ENCODE measurements around the gene PLEKHD1. TPM values are rescaled to one million over a fixed set of nuclear protein-coding genes. Genes with fewer than 3 reads are reported as not detected.

The PLEKHD1 gene
- total and polyA plus RNA-seq, 2 of the 8 experiments (the other 6 are each of a cell fraction or from before 2014, with no cell fraction given): 0.24 to 0.48 TPM

GRCh38 chr14:69535230-69535848 is 50.8 kb downstream of the PLEKHD1 start:
- Histone ChIP-seq H4K20me1 (replicated peaks in 1 of 2; ENCODE audit: control insufficient read depth in 1 of 2, insufficient read depth in 2 of 2, low read length in 2 of 2) (no peaks in the 10 kb centered on the region), H3K79me1 (ENCODE audit: low read depth, low read length) (no peaks in the 10 kb centered on the region), H3K79me2 (ENCODE audit: control insufficient read depth in 1 of 2, insufficient read depth in 2 of 2, low read length in 2 of 2) (no peaks in the 10 kb centered on the region), H2BK20ac (ENCODE audit: low read length) (no peak overlapping the region), H2BK120ac (replicated peaks; ENCODE audit: low read depth, low read length) (no peak overlapping the region), H4K91ac (replicated peaks; ENCODE audit: insufficient read length, low read length) (no peak overlapping the region), H3K23me2 (ENCODE audit: low read depth, low read length) (no peaks in the 10 kb centered on the region), H3K4ac (replicated peaks; ENCODE audit: insufficient read length, low read depth, low read length) (no peak overlapping the region), H3K9me3 (ENCODE audit: insufficient read depth in 2 of 2, low read depth in 1 of 2, low read length in 1 of 2) (no peaks in the 10 kb centered on the region), H3K23ac (ENCODE audit: insufficient read length) (no peak overlapping the region), H3K9ac (replicated peaks in 1 of 4; ENCODE audit: extremely low read depth in 1 of 4, low read depth in 3 of 4, low read length in 3 of 4) (no peak overlapping the region), H4K8ac (ENCODE audit: extremely low read depth, insufficient read depth, low read length) (no peak overlapping the region), H3K4me3 (ENCODE audit: extremely low read depth in 1 of 4, insufficient read depth in 2 of 4, low read depth in 3 of 4, low read length in 4 of 4) (no peak overlapping the region), H3K27me3 (replicated peaks in 1 of 4; ENCODE audit: control insufficient read depth in 3 of 4, extremely low read depth in 1 of 4, insufficient read depth in 3 of 4, low read length in 3 of 4) (no peaks in the 10 kb centered on the region), H2BK5ac (ENCODE audit: low read depth, low read length) (no peak overlapping the region), H4K5ac (ENCODE audit: insufficient read length, low read depth, low read length) (no peak overlapping the region), H3K18ac (ENCODE audit: extremely low read depth, low read length) (no peak overlapping the region), H3K56ac (replicated peaks; ENCODE audit: insufficient read length, low read depth, low read length) (no peak overlapping the region), H3K4me1 (replicated peaks in 1 of 4; ENCODE audit: control insufficient read depth in 3 of 4, insufficient read depth in 4 of 4, low read length in 3 of 4) (no peaks in the 10 kb centered on the region), H3K27ac (ENCODE audit: low read depth, low read length) (no peak overlapping the region), H3K14ac (ENCODE audit: insufficient read length) (no peak overlapping the region), H3K36me3 (ENCODE audit: control insufficient read depth in 2 of 4, insufficient read depth in 4 of 4, low read length in 3 of 4) (no peaks in the 10 kb centered on the region), H3K4me2 (ENCODE audit: insufficient read depth in 1 of 2, low read depth in 2 of 2, low read length in 2 of 2) (no peak overlapping the region), H2AK5ac (ENCODE audit: low read depth, low read length) (no peak overlapping the region), H2BK12ac (ENCODE audit: low read depth, low read length) (no peak overlapping the region), H2BK15ac (ENCODE audit: low read length) (no peak overlapping the region), H2AFZ (ENCODE audit: low read length) (no peak overlapping the region)
- FAIRE-seq (peak; percentile 98), DNase-seq (ENCODE audit: low read depth in 1 of 2, low spot score in 2 of 2) (peak in 1 of 2 experiments; percentile 71)
- ChIA-PET POLR2A (ENCODE audit: partially characterized antibody) (interaction anchor here (1.0 to 1.4 kb wide), 2 partner anchors 10 to 13 kb away, joined by 4 read pairs; no protein-coding TSS in a partner anchor), CTCF (ENCODE audit: partially characterized antibody) (interaction anchor here (0.7 to 7.1 kb wide), 26 partner anchors 8 to 247 kb away, joined by 3 to 79 read pairs (median 5); partner anchors contain the start of gene CCDC177)
- WGBS, 2 experiments (ENCODE audit: extremely low coverage in 1 of 2, insufficient coverage in 1 of 2, insufficient read length in 1 of 2, insufficient replicate concordance in 2 of 2, low coverage in 1 of 2, low lambda C conversion rate in 2 of 2, missing lambda C conversion rate in 1 of 2): 8% methylated on average over 4 of the region's 4 CpGs; no CpG with 5 or more reads in 1 of the 2 experiments
- TF ChIP-seq CHD2 (IDR thresholded peaks at IDR 0.05; ENCODE audit: low read length) (no peak), RAD21 (IDR thresholded peaks at IDR 0.05 in 1 of 2, conservative IDR thresholded peaks at IDR 0.05 in 1 of 2; ENCODE audit: low read depth in 2 of 2, low read length in 2 of 2) (peak; percentile 83 to 85), ASH2L (IDR thresholded peaks at IDR 0.05; ENCODE audit: low read length) (no peak), CTBP2 (IDR thresholded peaks at IDR 0.05; ENCODE audit: borderline replicate concordance, insufficient read depth, insufficient read length, low read length) (no peak), POLR2AphosphoS5 (IDR thresholded peaks at IDR 0.05; ENCODE audit: low read depth, low read length) (no peak), SIN3A (conservative IDR thresholded peaks at IDR 0.05 in 1 of 2, IDR thresholded peaks at IDR 0.05 in 1 of 2; ENCODE audit: low read depth in 1 of 2, low read length in 2 of 2) (no peak), SAP30 (IDR thresholded peaks at IDR 0.05; ENCODE audit: insufficient read depth, insufficient replicate concordance, low read length) (no peak), CREB1 (IDR thresholded peaks at IDR 0.05) (no peak), EGR1 (IDR thresholded peaks at IDR 0.05; ENCODE audit: borderline replicate concordance, low read depth, low read length) (0 out of 2 replicates have a peak, but pooled peaks have one; percentile 39)
- TF ChIP-seq, protein P1, sequence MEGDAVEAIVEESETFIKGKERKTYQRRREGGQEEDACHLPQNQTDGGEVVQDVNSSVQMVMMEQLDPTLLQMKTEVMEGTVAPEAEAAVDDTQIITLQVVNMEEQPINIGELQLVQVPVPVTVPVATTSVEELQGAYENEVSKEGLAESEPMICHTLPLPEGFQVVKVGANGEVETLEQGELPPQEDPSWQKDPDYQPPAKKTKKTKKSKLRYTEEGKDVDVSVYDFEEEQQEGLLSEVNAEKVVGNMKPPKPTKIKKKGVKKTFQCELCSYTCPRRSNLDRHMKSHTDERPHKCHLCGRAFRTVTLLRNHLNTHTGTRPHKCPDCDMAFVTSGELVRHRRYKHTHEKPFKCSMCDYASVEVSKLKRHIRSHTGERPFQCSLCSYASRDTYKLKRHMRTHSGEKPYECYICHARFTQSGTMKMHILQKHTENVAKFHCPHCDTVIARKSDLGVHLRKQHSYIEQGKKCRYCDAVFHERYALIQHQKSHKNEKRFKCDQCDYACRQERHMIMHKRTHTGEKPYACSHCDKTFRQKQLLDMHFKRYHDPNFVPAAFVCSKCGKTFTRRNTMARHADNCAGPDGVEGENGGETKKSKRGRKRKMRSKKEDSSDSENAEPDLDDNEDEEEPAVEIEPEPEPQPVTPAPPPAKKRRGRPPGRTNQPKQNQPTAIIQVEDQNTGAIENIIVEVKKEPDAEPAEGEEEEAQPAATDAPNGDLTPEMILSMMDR (IDR thresholded peaks at IDR 0.05; ENCODE audit: control extremely low read depth in 1 of 3, insufficient read depth in 1 of 3, low read depth in 1 of 3, low read length in 3 of 3): peak; percentile 73 to 91 (median 83)
